Bladder microvascular endothelial cell (primary cell): ENCODE data around the gene USP46. TPM values are rescaled to one million over a fixed set of nuclear protein-coding genes. Genes with fewer than 3 reads are reported as not detected.

Experiments used
- total RNA-seq: library from RNA; depleted of rRNA; stranded (reverse); fragments of >200 nt; gene quantifications from 2 replicates; pipeline ENCODE4 v1.2.3, GENCODE V29; 2014

USP46 gene
- 9.4 and 19.1 TPM in 2 replicates for total RNA-seq

DNA sequence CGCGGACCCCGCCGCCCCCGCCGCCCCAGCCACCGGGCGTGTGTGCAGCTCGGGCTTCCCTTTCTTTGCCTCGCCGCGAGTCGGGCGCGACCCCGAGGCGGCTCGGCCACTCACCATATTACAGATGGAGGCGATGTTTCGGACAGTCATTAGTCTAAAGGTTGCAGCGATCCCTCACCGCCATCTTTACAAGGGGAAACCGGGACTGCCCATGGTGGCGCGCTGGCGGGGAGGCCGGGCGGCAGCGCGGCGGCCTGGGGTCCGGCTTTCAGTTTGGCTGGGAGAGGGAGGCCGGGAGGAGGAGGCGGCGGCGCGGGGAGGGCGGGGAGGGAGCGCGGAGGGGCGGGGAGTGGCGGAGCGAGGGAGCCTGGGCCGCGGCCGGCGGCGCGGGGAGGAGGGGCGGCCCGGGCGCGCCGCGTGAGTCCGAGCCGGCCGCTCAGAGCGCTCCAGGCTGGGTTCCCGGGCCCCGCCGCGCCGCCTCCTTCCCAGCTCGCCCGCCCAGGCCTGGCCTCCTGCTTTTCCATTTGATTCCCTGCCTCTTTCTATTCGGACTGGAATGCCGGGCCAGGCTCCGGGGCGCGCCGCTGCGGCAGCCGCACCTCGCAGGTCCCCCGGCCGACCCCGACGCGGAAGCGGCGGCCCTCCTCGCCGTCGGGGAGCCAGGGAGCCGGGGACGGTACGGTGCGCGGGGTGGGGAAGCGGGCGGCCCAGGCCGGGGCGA lies at the start of gene USP46:
USP46 (minus strand) TSS at position 301 of the 721 bp plus-strand sequence; CDS start at position 150, 151 bp downstream.

Other genes with a start within 250 kb of the USP46 start
- under 0.01 and 0.13 TPM in 2 replicates for gene ERVMER34-1, start 92.1 kb upstream of the USP46 start, total RNA-seq
- gene RASL11B, start 203.0 kb upstream of the USP46 start, total RNA-seq: not detected in 2 replicates